A673 (cell line): ENCODE results near the gene GSTO2.

ENCODE experiments used
- CTCF ChIP-seq: fragments of 300-800, 200-600 bp; sonication (generic); conservative IDR thresholded peaks from 2 replicates; pipeline ENCODE4 v1.5.1; 2017; ENCODE audit warnings: low read depth, mild to moderate bottlenecking, antibody characterized with exemption, low read length, moderate library complexity, mixed read lengths
- EZH2 ChIP-seq: fragments of 200-600 bp; sonication (generic); IDR thresholded peaks from 2 replicates; pipeline ENCODE4 v1.6.1; 2017; ENCODE audit warnings: borderline replicate concordance, low read depth, mild to moderate bottlenecking, mixed read lengths, antibody characterized with exemption, low read length; ENCODE audit not compliant: poor library complexity, severe bottlenecking

GRCh38 chr10:104246976-104247375 is 22.0 kb upstream of the GSTO2 start:
- TF ChIP-seq CTCF: no peak
- TF ChIP-seq EZH2: no peak
